ENCODE results near the gene PPP1R9A. TPM values are rescaled to one million over a fixed set of nuclear protein-coding genes. Genes with fewer than 3 reads are reported as not detected.

PPP1R9A gene
- total RNA-seq, 1 donor from 2014 or later: 57.2 TPM

DNA sequence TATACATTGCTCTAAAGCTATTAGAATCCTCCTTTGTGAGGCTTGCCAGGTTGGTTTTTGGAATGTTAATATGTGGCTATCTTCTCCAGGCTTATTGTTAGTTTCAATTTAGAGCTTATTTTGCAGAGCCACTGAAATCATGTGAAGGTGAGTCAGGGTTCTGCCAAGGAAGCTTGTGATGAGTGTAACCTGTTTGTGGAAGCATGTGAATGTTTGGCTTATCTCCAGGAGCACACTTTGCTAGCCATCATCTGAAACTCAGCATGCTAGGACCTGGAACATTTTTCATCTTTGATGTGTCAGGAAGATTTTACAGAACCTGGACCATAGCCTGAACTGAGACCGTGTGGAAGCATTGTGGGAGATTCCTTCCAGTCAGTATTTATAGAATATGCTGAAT, 197.3 kb downstream of the PPP1R9A start:
- TF ChIP-seq, protein P1, sequence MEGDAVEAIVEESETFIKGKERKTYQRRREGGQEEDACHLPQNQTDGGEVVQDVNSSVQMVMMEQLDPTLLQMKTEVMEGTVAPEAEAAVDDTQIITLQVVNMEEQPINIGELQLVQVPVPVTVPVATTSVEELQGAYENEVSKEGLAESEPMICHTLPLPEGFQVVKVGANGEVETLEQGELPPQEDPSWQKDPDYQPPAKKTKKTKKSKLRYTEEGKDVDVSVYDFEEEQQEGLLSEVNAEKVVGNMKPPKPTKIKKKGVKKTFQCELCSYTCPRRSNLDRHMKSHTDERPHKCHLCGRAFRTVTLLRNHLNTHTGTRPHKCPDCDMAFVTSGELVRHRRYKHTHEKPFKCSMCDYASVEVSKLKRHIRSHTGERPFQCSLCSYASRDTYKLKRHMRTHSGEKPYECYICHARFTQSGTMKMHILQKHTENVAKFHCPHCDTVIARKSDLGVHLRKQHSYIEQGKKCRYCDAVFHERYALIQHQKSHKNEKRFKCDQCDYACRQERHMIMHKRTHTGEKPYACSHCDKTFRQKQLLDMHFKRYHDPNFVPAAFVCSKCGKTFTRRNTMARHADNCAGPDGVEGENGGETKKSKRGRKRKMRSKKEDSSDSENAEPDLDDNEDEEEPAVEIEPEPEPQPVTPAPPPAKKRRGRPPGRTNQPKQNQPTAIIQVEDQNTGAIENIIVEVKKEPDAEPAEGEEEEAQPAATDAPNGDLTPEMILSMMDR (IDR thresholded peaks at IDR 0.05; ENCODE audit: unreplicated experiment): no peak
- Mint-ChIP-seq H3K9me3 (ENCODE audit: low read depth) (peaks cover 8% of the 10 kb centered on the region), H3K27ac (no peak overlapping the region), H3K36me3 (ENCODE audit: insufficient read depth) (peaks cover 9% of the 10 kb centered on the region), H3K27me3 (no peaks in the 10 kb centered on the region), H3K4me3 (ENCODE audit: low read depth) (no peak overlapping the region), H3K4me1 (ENCODE audit: low read depth) (peaks cover 9% of the 10 kb centered on the region)
- DNase-seq (ENCODE audit: low spot score, unreplicated experiment): no peak

DNA sequence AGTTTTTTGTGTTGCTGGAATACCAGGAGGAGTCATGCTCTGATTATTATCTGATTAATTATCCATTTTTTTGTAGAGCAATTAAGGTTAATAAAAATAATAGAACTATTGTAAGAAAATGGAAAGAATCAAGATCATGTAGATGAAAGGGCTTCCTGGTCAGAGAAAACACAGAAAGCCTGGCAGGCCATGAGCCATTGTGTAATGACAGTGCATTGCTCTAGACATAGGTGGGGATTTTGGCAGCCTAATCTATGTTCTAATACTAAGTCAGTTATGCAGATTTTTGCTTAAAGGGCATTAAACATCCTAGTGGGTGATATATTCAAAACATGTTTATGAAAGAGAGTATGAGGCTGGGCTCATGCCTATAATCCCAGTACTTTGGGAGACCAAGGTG, 198.2 kb downstream of the PPP1R9A start:
- no peak for DNase-seq (ENCODE audit: low spot score, unreplicated experiment)
- Mint-ChIP-seq H3K27ac (no peak overlapping the region), H3K4me1 (ENCODE audit: low read depth) (peaks cover 9% of the 10 kb centered on the region), H3K4me3 (ENCODE audit: low read depth) (no peak overlapping the region), H3K27me3 (no peaks in the 10 kb centered on the region), H3K9me3 (ENCODE audit: low read depth) (peaks cover 3% of the 10 kb centered on the region), H3K36me3 (ENCODE audit: insufficient read depth) (peaks cover 4% of the 10 kb centered on the region)
- TF ChIP-seq, protein P1 (IDR thresholded peaks at IDR 0.05; ENCODE audit: unreplicated experiment): no peak

DNA sequence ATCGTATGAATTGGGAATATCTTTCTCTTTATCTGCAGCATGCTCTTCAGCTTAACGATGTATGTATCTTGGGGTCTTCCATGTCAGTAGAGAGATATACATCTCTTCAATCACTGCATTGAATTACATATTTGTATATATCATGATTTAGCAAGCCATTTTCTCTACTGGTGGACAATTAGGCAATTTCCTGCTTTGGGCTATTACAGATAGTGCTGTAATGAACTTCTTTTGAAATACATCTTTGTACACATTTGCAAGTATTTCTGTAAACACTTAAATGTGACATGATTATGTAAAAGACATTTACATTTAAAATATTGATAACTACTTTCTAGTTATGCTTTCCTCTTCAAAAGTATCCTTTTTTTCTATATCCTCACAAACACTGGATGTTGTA, 199.0 kb downstream of the PPP1R9A start:
- TF ChIP-seq, protein P1 (IDR thresholded peaks at IDR 0.05; ENCODE audit: unreplicated experiment): no peak
- no peak for DNase-seq (ENCODE audit: low spot score, unreplicated experiment)
- peaks cover 9% of the 10 kb centered on the region for H3K4me1 Mint-ChIP-seq (ENCODE audit: low read depth)
- H3K4me3 Mint-ChIP-seq (ENCODE audit: low read depth): no peak overlapping the region
- H3K36me3 Mint-ChIP-seq (ENCODE audit: insufficient read depth): peaks cover 1% of the 10 kb centered on the region
- H3K27ac Mint-ChIP-seq: no peak overlapping the region
- H3K27me3 Mint-ChIP-seq: no peaks in the 10 kb centered on the region
- H3K9me3 Mint-ChIP-seq (ENCODE audit: low read depth): no peaks in the 10 kb centered on the region

DNA sequence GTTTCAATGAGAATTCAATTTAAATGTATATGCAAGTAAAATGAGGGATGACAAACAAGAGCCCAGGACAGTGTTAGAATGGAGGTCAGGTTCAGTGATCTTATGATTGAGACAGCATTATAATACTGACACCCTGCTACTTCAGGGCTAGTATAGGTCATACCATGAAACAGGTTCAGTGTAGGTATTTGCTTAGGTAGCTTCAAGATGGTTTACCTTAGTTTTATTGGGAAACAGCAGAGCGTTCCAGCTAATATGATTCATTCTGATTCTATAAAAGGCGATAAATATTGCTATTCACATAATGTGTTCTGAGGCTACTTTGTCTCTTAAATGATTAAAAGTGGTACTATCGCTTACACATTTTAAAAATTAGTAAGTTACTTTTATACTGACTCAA, 203.3 kb downstream of the PPP1R9A start:
- no peaks in the 10 kb centered on the region for H3K27me3 Mint-ChIP-seq
- no peak overlapping the region for H3K4me3 Mint-ChIP-seq (ENCODE audit: low read depth)
- no peak overlapping the region for H3K27ac Mint-ChIP-seq
- no peak for DNase-seq (ENCODE audit: low spot score, unreplicated experiment)
- peaks cover 2% of the 10 kb centered on the region for H3K4me1 Mint-ChIP-seq (ENCODE audit: low read depth)
- TF ChIP-seq, protein P1 (IDR thresholded peaks at IDR 0.05; ENCODE audit: unreplicated experiment): no peak
- no peaks in the 10 kb centered on the region for H3K9me3 Mint-ChIP-seq (ENCODE audit: low read depth)
- peaks cover 8% of the 10 kb centered on the region for H3K36me3 Mint-ChIP-seq (ENCODE audit: insufficient read depth)

DNA sequence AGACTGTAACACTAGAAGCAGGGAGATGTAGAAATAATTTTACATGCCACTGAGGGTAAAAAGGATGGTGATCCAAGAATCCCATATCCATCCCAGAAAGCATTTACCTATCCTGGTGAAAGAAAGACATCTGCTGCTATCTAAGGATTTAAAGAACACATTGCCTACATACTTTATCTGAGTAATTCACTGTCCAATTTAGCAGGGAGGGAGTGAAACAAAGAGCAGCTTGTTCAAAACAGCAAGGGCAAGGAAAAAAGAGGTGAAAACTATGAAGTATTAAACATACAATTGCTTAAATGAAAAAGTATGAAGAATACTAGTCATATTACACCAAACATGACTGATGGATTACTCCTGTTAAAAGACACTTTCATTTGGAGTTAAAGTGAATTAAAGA, 206.2 kb downstream of the PPP1R9A start:
- no peak for DNase-seq (ENCODE audit: low spot score, unreplicated experiment)
- Mint-ChIP-seq H3K4me3 (ENCODE audit: low read depth) (no peak overlapping the region), H3K9me3 (ENCODE audit: low read depth) (no peaks in the 10 kb centered on the region), H3K27ac (no peak overlapping the region), H3K27me3 (no peaks in the 10 kb centered on the region), H3K4me1 (ENCODE audit: low read depth) (peaks cover 2% of the 10 kb centered on the region), H3K36me3 (ENCODE audit: insufficient read depth) (peaks cover 15% of the 10 kb centered on the region)
- TF ChIP-seq, protein P1 (IDR thresholded peaks at IDR 0.05; ENCODE audit: unreplicated experiment): no peak

All from progenitor cell of endocrine pancreas (in vitro differentiated cells).